PC-9 (cell line): ENCODE measurements around the gene ARAP3. TPM values are rescaled to one million over a fixed set of nuclear protein-coding genes. Genes with fewer than 3 reads are reported as not detected.

Experiments used
- BruUV-seq: library from RNA; stranded (reverse); fragments of 400-500 nt; replicated peaks from 2 replicates; lab custom pipeline; 2021; lab: Mats Ljungman, UMichigan
- CTCF ChIA-PET: fragments of 300-600 bp; sonication (Branson Sonifier 250); formaldehyde crosslinking; loops from one replicate; lab custom pipeline; 2022; ENCODE audit warnings: antibody characterized with exemption; lab: Charles Lee
- POLR2A ChIA-PET: fragments of 300-600 bp; sonication (Branson Sonifier 250); formaldehyde crosslinking; loops from one replicate; lab custom pipeline; 2022; ENCODE audit warnings: antibody characterized with exemption; ENCODE audit not compliant: unreplicated experiment; lab: Charles Lee
- DNase-seq, 2 experiments: peaks; one replicate each; pipeline versions ENCODE4 v3.0.0 to v3.0.0-alpha.2; 2015 to 2022; ENCODE audit warnings: mixed read lengths in 1 of 2
- H2AFZ ChIP-seq: fragments of 200-600 bp; sonication (generic); 2 replicates; pipeline ENCODE4 v1.8.1; 2017; ENCODE audit warnings: antibody characterized with exemption
- H3F3A ChIP-seq: fragments of 200-600 bp; sonication (generic); 2 replicates; pipeline ENCODE4 v1.8.1; 2017; ENCODE audit warnings: antibody characterized with exemption, mild to moderate bottlenecking, low read depth; ENCODE audit not compliant: insufficient read depth
- H3K27ac ChIP-seq: fragments of 200-600 bp; sonication (generic); 2 replicates; pipeline ENCODE4 v1.6.1; 2016; ENCODE audit warnings: mixed run types
- H3K27me3 ChIP-seq: fragments of 200-600 bp; sonication (generic); 2 replicates; pipeline ENCODE4 v1.6.1; 2016; ENCODE audit warnings: low read depth, mixed run types; ENCODE audit not compliant: insufficient read depth
- H3K36me3 ChIP-seq: fragments of 200-600 bp; sonication (generic); 2 replicates; pipeline ENCODE4 v1.6.1; 2016; ENCODE audit warnings: low read depth, mixed run types
- H3K4me1 ChIP-seq: fragments of 200-600 bp; sonication (generic); replicated peaks from 2 replicates; pipeline ENCODE4 v1.6.1; 2016; ENCODE audit warnings: mixed run types; ENCODE audit not compliant: insufficient read depth
- H3K4me2 ChIP-seq: fragments of 200-600 bp; sonication (generic); 2 replicates; pipeline ENCODE4 v1.6.1; 2017; ENCODE audit warnings: mixed run types
- H3K4me3 ChIP-seq: fragments of 200-600 bp; sonication (generic); 2 replicates; pipeline ENCODE4 v1.6.1; 2016; ENCODE audit warnings: mixed run types
- H3K79me2 ChIP-seq: fragments of 200-600 bp; sonication (generic); 2 replicates; pipeline ENCODE4 v1.6.1; 2017; ENCODE audit warnings: low read depth, mixed run types
- H3K9me2 ChIP-seq: fragments of 200-600 bp; sonication (generic); 2 replicates; pipeline ENCODE4 v1.8.1; 2017; ENCODE audit warnings: mild to moderate bottlenecking; ENCODE audit not compliant: insufficient read depth
- H3K9me3 ChIP-seq: fragments of 200-600 bp; sonication (generic); 2 replicates; pipeline ENCODE4 v1.8.1; 2016; ENCODE audit warnings: low read depth; ENCODE audit not compliant: insufficient read depth
- H4K20me1 ChIP-seq: fragments of 200-600 bp; sonication (generic); 2 replicates; pipeline ENCODE4 v1.8.1; 2017; ENCODE audit not compliant: insufficient read depth
- CTCF ChIP-seq: fragments of 200-600 bp; sonication (generic); conservative IDR thresholded peaks from 2 replicates; pipeline ENCODE4 v1.6.1; 2017; ENCODE audit warnings: mixed run types, antibody characterized with exemption, mild to moderate bottlenecking, moderate library complexity
- EZH2 ChIP-seq: fragments of 200-600 bp; sonication (generic); IDR thresholded peaks from 2 replicates; pipeline ENCODE4 v1.8.0; 2017; ENCODE audit warnings: antibody characterized with exemption, low read depth
- intact Hi-C: fragments of 100-400 bp; cut with micrococcal nuclease; formaldehyde crosslinking; loops from one replicate; pipeline ENCODE4 v1.10.0; 2022; ENCODE audit not compliant: unreplicated experiment
- total RNA-seq: library from RNA; stranded (reverse); gene quantifications from 2 replicates; pipeline ENCODE4 v1.2.3, GENCODE V29; 2021

ARAP3 gene
- total RNA-seq, 1 experiment from 2014 or later, result 28.0 TPM

- intact Hi-C loops, result loop anchor here (1.0 kb wide), 1 partner anchor 16 kb away; no protein-coding TSS in a partner anchor
- no peak overlapping the region for H2AFZ ChIP-seq
These were observed 46.4 kb downstream of the ARAP3 start for GRCh38 chr5:141635646-141636045.

GRCh38 chr5:141634720-141635119, 47.3 kb downstream of the ARAP3 start:
- TF ChIP-seq EZH2 (no peak), CTCF (no peak)
- Histone ChIP-seq H3K27ac (no peak overlapping the region), H3K9me2 (no peaks in the 10 kb centered on the region), H3K4me2 (peak overlapping the region; percentile 97; the same call in 1 of the 2 replicates), H3K36me3 (peaks cover 4% of the 10 kb centered on the region; the same call in 1 of the 2 replicates), H3K79me2 (peaks cover 44% of the 10 kb centered on the region), H3F3A (peaks cover 10% of the 10 kb centered on the region), H3K9me3 (no peaks in the 10 kb centered on the region), H3K4me3 (no peak overlapping the region), H3K27me3 (no peaks in the 10 kb centered on the region), H3K4me1 (peaks cover 21% of the 10 kb centered on the region), H2AFZ (no peak overlapping the region), H4K20me1 (peaks cover 22% of the 10 kb centered on the region)
- BruUV-seq, result no TSS peak
- CTCF ChIA-PET, result interaction anchor here (1.2 kb wide), 1 partner anchor 15 kb away, joined by 8 read pairs; no protein-coding TSS in a partner anchor
- POLR2A ChIA-PET, result no interaction called here
- DNase-seq, result no peak
- intact Hi-C loops, result no loop called here

More at GRCh38 chr5:141635646-141636045, 46.4 kb downstream of the ARAP3 start:
- ChIA-PET CTCF (interaction anchor here (1.0 kb wide), 1 partner anchor 44 kb away, joined by 6 read pairs; no protein-coding TSS in a partner anchor), POLR2A (interaction anchor here (0.5 to 1.1 kb wide), 4 partner anchors 15 to 377 kb away, joined by 3 to 17 read pairs (median 6); partner anchors contain the start of genes DIAPH1 and GNPDA1)
- Histone ChIP-seq H3K9me2 (no peaks in the 10 kb centered on the region), H3K27ac (no peak overlapping the region), H3K27me3 (no peaks in the 10 kb centered on the region), H3K79me2 (peaks cover 44% of the 10 kb centered on the region), H4K20me1 (peaks cover 22% of the 10 kb centered on the region), H3K4me1 (peaks cover 21% of the 10 kb centered on the region), H3K4me2 (peak overlapping the region; percentile 97), H3K4me3 (peak overlapping the region; percentile 79), H3K36me3 (no peaks in the 10 kb centered on the region), H3K9me3 (no peaks in the 10 kb centered on the region), H3F3A (peaks cover 10% of the 10 kb centered on the region)
- TF ChIP-seq EZH2 (no peak), CTCF (no peak)
- TSS peak; percentile 53 for BruUV-seq
- no peak for DNase-seq

- H3K4me2 ChIP-seq, result no peak overlapping the region
- BruUV-seq, result no TSS peak
- TF ChIP-seq CTCF (no peak), EZH2 (no peak)
- H3K9me2 ChIP-seq, result no peaks in the 10 kb centered on the region
- no peaks in the 10 kb centered on the region for H3K9me3 ChIP-seq
- H3K36me3 ChIP-seq, result peaks cover 8% of the 10 kb centered on the region; the same call in 1 of the 2 replicates
- H2AFZ ChIP-seq, result no peak overlapping the region
- intact Hi-C loops, result no loop called here
- peaks cover 44% of the 10 kb centered on the region for H3K79me2 ChIP-seq
- peaks cover 10% of the 10 kb centered on the region for H3F3A ChIP-seq
- H3K4me3 ChIP-seq, result no peak overlapping the region
- ChIA-PET POLR2A (no interaction called here), CTCF (interaction anchor here (1.2 kb wide), 1 partner anchor 14 kb away, joined by 8 read pairs; no protein-coding TSS in a partner anchor)
- peaks cover 21% of the 10 kb centered on the region for H3K4me1 ChIP-seq
- DNase-seq, result no peak
- H4K20me1 ChIP-seq, result peaks cover 22% of the 10 kb centered on the region
- H3K27me3 ChIP-seq, result no peaks in the 10 kb centered on the region
- H3K27ac ChIP-seq, result no peak overlapping the region
These were observed 48.0 kb downstream of the ARAP3 start for GRCh38 chr5:141633871-141634561.
